NCI-H2107 (cell line): ENCODE results near the gene RAMP1.

ENCODE experiments used
- DNase-seq: peaks from one replicate; lab custom pipeline; 2025; lab: John Stamatoyannopoulos, UW

RAMP1 gene

GRCh38 chr2:237895544-237896506 is 36.4 kb downstream of the RAMP1 start:
- DNase-seq = peak; percentile 60

- no peak for DNase-seq
These were observed 37.1 kb downstream of the RAMP1 start for GRCh38 chr2:237896507-237896892.

- no peak for DNase-seq
These were observed 37.5 kb downstream of the RAMP1 start for GRCh38 chr2:237896956-237897355.

- DNase-seq = no peak
These were observed 38.6 kb downstream of the RAMP1 start for GRCh38 chr2:237898057-237898414.

- DNase-seq = no peak
These were observed 41.7 kb downstream of the RAMP1 start for GRCh38 chr2:237900891-237901831.

GRCh38 chr2:237901932-237902850 is 42.8 kb downstream of the RAMP1 start:
- DNase-seq = no peak

- no peak for DNase-seq
These were observed 45.6 kb downstream of the RAMP1 start for GRCh38 chr2:237904831-237905599.

GRCh38 chr2:237907144-237907543 is 47.7 kb downstream of the RAMP1 start:
- no peak for DNase-seq

GRCh38 chr2:237909075-237909695 is 49.8 kb downstream of the RAMP1 start:
- no peak for DNase-seq

GRCh38 chr2:237909801-237910475 is 50.5 kb downstream of the RAMP1 start:
- no peak for DNase-seq

GRCh38 chr2:237910576-237911362 is 51.3 kb downstream of the RAMP1 start:
- DNase-seq = no peak

- no peak for DNase-seq
These were observed 52.1 kb downstream of the RAMP1 start for GRCh38 chr2:237911363-237912017.

- no peak for DNase-seq
These were observed 53.1 kb downstream of the RAMP1 start for GRCh38 chr2:237912271-237913192.

GRCh38 chr2:237913193-237913917 is 53.9 kb downstream of the RAMP1 start:
- no peak for DNase-seq

GRCh38 chr2:237915576-237915975 is 56.2 kb downstream of the RAMP1 start:
- no peak for DNase-seq

GRCh38 chr2:237916296-237916695 is 56.9 kb downstream of the RAMP1 start:
- DNase-seq = no peak
